Kidney tubule cell (primary cell): Measurements from ENCODE around the gene C3.

Experiments
- DNase-seq: peaks from one replicate; pipeline ENCODE4 v3.0.0-alpha.2; 2018; ENCODE audit warnings: low spot score

Gene C3

DNA sequence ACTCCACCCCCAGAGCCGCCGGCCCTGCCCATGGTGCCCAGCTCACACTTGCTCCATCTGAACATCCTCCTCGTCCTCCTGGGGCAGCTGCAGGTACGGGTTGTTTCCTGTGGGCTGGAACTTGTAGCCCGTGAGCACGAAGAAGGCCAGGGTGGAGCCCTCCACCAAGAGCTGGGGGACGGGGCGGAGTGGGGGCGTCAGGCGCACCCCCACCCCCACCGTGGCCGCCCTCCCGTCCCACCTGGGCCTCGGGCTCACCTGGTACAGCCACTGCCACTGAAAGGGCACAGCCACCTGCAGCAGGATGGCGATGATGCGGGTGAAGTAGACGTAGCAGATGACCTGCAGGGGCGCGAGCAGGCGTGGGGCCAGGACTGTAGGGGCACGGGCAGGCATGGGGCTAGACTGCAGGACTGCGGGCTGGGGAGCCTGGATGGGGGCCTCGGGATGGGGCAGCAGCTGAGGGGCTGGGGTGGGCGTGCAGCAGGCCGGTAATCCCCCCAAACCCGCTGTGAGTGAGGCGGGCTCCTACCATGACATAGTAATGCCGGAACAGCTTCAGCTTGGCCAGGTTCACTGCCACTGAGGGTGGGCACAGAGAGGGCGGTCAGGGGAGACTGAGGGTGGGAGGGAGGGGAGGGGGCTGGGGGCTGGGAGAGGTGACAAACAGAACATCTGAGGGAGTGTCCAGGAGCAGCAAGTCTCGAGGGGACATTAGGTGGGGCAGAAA lies 10.7 kb upstream of the C3 start:
- DNase-seq = no peak

DNA sequence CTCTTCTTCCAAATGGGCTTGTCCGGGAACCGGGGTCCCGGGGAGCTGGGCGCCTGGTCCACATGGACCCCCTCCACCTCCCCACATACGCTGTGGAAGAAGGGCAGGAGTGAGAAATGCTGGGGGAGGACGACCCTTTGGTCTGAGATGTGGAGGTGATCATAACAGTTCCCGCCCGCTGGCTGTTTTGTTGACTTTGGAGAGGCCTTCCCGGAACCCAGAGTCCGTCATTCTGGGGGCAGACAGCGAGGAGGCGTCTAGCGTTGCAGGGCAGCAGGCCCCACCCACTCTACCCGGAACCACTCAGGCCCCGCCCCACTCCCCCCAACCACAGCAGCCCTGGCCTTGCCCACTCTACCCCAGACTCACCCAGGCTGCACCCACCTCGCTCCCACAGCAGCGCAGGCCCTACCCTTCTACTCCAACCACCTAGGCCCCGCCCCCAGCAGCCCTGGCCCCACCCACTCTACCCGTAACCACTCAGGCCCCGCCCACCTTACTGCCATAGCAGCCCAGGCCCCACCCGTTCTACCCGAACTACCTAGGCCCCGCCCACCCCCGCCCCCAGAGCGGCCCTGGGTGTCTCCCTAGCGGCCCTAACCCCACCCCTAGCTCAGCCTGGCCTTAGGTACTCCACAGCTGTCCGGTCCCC lies 9.8 kb upstream of the C3 start:
- DNase-seq = no peak

DNA sequence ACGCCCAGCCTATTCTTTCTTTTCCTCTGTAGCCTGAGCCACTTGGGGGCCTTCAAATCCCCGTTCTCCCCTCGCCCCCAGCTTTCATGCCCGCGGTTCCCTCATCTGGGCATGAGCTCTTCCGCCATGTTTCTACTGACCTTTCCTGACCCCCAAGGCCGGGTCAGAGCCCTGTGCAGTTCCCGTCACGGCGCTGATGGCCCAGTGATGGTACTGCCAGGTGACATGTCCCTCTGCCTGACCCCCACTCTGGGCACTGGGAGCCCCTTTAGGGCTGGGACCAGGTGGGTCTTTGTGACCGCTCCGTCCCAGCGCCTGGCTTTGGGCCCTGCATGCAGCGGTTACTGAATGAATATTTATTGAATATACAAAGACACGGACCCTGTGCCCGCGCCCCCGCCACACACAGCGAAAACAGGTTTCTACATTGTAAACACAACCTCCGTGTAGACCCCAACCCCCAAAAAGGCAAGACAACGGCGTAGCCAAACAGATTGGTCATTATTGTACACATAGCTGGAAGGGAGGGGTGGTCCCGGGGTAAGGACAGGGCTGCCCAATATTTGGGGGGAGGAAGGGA lies 9.2 kb upstream of the C3 start:
- no peak for DNase-seq

DNA sequence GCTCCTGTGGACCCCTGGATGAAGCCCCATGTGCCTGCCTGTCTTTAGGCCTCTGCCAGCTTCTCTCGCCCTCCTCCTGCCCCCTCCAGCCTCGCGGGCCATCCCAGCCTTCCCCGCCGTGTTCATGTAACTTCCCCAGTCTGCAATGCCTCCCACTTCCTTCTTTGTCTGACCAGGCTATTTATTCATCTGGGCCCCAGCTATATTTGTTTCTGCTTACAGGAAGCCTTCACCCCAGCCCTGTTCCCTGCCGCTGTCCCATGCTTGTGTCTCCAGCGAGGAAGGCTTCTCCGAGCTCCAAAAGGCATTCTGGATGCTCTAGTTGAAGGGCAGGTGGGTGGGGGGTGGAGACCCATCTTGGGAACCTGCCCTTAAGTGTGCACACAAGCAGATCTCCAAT lies 7.9 kb upstream of the C3 start:
- no peak for DNase-seq

DNA sequence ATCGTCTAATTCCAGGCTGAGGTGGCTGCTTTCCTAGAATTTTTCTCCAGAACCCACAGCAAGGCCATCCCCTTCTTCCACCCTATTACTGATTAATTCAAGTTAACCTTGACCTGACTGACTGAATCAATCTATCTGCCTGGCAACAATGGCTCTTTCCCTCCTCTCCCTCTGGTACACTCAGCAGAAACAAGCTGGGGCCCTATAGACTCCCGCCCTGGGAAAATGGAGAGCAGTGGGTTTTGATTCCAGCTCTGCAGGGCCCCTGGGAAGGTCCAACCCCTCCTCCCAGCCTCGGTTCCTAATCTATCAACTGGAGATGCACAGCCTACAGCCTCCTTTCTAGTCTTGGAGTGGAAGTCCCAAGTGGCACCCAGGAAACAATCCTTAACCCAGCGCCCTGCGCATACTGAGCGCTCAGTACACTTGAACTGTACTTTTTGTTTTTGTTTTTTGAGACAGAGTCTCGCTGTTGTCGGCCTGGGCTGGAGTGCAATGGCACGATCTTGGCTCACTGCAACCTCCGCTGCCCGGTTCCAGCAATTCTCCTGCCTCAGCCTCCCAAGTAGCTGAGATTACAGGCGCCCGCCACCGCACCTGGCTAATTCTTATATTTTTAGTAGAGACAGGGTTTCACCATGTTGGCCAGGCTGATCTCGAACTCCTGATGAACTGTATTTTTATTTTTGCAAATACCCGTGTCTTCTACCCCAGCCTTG lies 5.2 kb upstream of the C3 start:
- DNase-seq = peak; percentile 67

DNA sequence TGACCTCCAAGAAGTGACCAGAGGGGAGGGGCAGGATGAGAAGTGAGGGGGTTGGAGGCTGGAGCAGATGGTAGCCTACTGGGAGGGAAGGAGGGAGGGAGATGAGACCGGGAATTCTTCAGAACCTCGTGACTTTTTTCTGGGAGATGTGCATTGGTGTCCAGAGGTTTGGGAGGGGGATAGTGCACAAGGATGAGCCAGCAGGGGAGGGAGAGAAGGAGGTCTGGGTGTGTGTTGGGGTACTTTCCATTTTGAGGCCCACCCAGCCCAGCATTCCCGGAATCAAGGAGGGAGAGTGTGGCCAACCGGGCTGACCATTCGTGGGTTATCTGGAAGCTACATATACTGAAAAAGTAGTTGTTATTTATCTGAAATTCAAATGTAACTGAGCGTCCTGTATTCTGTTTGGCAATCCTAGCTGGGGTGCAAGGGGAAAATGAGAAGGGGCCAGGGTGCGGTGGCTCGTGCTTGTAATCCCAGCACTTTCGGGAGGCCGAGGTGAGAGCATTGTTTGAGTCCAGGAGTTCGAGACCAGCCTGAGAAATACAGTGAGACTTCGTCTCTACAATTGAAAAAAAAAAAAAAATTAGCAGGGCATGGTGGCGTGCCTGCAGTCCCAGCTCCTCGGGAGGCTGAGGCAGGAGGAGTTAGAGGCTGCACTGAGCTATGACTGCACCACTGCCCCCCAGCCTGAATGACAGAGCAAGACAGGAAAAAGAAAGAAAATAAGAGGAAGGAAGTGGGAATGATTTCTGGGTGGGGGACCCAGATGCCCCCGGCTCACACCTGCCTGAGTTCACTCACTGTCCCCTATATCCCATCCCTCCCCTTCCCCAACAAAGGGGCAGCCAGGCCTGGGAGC lies 4.4 kb upstream of the C3 start:
- no peak for DNase-seq

DNA sequence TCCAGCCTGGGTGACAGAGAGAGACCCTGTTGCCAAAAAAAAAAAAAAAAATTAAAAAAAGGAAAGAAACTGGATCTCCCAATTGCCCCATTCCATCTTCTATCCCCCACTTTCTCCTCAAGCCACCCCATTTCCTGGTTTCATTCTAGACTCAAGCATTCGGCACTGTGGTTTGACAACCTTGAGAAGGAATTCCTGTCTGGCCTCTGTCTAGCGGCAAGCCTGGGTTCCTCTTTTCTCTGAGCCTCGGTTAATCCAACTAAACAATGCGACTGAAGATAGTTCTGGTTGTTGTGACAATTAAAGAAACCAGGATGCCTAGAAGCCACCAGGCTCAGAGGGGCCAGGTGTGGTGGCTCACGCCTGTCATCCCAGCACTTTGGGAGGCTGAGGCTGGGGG lies 3.3 kb upstream of the C3 start:
- DNase-seq = peak; percentile 21

DNA sequence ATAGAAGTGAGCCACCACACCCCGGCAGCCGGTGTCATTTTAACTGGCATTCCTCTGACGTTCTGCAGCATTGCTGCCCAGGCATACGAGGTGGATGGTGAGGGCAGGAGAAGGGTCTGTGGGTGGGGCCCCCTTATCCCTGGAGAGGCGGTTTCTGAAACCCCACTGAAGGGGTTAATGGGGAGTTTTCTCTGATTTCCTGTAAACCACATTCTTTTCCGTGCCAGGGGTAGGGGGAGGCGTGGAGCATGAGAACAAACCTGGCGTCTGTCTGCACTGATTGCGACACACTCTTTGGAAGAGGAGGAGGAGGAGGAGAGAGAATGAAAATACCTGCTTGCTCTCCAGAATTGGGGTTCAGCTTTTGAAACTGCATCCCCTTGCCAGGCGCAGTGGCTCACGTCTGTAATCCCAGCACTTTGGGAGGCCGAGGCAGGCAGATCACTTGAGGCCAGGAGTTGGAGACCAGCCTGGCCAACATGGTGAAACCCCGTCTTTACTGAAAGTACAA lies 2.7 kb upstream of the C3 start:
- DNase-seq = peak; percentile 58

DNA sequence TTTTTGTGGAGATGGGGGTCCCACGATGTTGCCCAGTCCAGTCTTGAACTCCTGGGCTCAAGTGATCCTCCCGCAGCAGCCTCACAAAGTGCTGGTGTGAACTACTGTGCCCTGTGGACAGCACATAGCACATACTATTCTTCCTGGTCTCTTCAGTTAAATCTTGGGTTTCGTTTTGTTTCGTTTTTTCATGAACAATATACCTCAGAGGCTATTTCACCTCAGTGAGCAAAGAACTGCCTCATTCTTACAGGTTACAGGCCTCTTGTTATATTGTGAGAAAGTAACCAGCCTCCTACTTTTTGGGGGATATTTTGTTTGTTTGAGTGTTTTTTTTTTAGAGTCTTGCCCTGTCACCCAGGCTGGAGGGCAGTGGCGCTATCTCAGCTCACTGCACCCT lies 1.3 kb upstream of the C3 start:
- DNase-seq = peak; percentile 66

DNA sequence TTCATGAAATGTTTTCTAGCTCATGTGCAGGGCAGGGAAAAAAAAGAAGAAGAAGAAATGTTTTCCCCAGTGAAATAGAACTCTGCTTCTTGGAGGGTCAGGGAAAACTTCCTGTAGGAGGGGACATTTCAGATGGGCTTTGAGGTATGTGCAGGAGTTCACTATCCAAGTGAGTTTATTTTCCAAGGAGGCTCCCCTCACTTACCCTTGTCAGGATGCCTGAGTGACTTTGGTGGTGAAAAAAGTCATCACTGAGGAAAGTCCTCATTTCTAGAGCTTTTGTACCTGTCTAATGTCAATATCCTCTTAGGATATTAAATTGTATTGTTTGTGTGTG lies 656 bp upstream of the C3 start:
- DNase-seq = no peak

DNA sequence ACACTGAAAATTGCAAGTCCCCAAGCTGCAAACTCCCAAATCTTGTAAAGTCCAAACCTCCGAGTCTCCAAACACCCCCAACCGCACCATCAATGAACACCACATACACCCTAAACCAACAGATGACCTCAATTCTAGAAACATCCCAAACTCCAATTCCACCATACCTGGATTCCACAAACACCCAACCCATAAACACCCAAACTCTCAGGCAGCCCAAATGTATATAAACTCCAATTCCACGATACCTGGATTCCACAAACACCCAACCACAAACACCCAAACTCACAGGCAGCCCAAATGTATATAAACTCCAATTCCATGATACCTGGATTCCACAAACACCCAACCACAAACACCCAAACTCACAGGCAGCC lies 470 bp downstream of the C3 start:
- no peak for DNase-seq

DNA sequence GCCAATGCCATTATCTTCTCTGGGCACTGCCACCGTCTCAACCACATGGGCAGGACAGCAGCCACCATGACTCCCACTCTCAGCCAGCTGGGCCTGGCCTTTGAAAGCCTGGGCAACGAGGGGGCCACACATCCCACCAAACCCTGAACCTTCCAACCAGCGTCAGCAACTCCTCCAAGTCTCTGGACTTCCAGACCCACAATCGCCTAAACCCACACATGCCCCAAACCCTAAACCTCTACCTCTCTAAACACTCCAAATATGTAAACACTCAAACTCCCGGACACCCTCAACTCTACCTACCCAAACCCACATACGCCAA lies 949 bp downstream of the C3 start:
- DNase-seq = no peak

DNA sequence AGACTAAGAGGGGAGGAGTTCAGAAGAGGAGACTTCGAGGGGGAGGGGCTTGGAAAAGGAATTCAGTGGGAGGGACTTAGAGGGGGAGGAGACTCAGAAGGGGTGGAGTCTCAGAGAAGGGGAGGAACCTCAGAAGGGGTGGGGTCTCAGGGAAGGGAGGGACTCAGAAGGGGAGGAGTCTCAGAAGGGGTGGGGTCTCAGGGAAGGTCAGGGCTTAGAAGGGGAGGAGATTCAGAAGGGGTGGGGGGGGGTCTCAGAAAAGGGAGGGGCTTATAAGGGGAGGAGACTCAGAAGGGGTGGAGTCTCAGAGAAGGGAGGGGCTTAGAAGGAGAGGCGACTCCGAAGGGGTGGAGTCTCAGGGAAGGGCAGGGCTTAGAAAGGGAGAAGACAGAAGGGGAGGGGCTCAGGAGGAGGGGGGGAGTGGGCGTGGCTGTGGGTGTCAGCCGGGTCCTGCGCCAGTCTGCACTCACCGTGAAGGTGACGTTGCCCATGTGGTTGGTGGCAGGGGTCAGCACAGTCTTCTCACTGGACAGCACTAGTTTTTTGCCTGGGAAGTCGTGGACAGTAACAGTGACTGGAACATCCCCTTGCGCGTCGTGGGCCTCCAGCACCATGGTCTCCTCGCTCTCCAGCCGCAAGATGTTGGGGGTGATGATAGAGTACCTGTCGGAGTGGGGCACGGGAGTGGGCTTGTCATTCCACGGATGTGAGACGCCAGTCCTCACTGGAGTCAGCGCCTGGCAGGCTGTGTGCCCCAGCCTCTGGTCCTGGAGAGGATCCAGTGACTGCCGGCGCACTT lies 1.5 kb downstream of the C3 start:
- no peak for DNase-seq

DNA sequence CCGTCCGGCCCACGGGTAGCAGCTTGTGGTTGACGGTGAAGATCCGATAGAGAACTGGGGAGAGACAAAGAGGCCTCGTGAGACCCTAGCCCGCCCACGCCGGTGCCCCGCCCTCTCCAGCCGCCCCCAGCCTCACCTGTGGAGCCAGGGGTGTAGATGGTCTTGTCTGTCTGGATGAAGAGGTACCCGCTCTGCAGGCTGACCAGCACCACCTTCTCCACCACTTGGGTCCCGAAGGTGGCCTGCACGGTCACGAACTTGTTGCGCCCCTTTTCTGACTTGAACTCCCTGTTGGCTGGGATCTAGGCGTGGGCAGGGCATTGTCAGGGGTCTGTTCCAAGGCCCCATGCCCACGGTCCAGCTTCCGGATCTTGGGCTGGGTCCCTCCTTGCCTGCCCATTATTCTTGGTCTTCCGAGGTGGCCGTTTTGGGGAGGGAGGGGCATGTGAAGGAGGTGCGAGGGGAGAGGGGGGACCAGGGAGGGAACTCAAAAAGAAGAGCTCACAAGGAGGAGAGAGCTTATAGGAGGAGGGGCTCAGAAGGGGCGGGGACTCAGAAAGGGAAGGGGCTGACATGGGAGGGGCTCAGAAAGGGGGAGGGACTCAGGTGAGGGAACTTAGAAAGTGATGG lies 2.2 kb downstream of the C3 start:
- no peak for DNase-seq

DNA sequence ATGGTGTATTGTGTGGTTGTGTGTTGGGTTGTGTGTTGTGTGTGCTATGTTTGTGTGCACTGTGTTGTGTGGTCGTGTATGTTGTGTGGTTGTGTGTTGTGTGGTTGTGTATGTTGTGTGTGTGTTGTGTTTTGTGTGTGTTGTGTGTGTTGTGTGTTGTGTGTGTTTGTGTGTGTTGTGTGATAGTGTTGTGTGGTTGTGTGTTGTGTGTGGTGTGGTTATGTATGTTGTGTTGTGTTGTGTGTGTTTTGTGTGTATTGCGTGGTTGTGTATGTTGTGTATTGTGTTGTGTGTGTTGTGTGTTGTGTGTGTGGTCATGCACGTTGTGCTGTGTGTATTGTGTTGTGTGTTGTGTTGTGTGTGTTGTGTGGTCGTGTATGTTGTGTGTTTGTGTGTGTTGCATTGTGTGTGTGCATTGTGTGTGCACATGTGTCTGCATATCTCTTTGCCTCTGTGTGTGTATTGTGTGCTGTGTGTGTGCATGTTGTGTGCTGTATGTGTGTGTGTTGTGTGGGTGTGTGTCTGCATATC lies 2.9 kb downstream of the C3 start:
- DNase-seq = no peak

DNA sequence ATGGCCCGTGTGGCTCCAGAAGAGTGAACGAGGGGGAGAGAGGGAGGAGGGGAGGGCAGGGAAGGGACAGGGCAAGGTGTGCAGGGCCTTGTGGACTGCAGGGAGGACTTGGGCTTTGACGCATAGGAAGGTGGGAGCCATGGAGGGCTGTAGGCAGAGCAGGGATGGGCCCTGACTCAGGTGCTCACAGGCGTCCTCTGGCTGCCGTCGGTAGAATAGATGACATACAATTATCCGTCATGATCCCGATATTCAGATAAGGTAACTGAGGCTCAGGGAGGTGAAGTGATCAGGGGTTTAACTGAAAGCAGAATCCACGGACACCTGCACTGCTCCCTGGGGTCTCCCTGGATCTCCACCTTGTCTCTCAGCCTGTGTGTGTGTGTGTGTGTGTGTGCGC lies 3.4 kb downstream of the C3 start:
- DNase-seq = no peak

DNA sequence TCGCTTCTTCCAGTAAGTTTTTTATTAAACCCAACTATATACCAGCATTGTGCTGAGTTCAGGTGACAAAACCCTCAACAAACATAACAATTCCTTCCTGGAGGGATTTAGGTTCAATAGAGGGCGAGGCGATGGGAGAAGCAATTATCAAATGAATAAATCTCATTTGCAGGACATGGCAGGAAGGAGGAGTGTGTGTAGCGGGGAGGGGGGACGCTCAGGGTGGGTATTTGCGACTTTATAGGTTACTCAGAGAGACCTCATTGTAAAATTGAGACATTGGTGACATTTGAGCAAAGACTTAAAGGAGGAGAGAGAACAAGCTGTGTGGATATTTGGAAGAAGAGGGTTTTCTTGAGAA lies 3.9 kb downstream of the C3 start:
- DNase-seq = no peak

DNA sequence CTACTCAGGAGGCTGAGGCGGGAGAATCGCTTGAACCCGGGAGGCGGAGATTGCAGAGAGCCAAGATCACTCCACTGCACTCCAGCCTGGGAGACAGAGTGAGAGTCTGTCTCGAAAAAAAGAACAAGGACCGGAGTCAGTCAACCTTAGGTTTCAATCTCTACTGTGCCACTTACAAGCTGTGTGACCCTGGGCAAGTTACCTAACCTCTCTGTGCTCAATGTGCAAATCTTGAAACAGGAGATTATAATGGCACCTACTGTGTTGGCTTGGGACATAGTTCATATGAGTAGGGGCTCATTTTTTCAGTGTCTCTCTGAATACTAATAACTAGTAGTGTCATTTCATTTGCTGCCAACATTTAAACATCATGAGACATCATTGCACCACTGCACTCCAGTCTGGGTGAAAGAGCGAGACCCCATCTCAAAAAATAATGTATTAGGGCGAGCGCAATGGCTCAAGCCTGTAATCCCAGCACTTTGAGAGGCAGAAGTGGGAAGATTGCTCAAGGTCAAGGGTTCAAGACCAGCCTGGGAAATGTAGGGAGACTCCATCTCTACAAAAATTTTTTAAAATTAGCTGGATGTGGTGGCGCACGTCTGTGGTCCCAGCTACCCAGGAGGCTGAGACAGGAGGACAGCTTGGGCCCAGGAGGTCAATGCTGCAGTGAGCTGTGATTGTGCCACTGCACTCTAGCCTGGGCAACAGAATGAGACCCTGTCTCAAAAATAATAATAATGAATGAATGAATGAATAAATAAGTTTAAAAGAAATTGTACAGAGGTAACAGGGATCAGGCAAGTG lies 5.5 kb downstream of the C3 start:
- no peak for DNase-seq

DNA sequence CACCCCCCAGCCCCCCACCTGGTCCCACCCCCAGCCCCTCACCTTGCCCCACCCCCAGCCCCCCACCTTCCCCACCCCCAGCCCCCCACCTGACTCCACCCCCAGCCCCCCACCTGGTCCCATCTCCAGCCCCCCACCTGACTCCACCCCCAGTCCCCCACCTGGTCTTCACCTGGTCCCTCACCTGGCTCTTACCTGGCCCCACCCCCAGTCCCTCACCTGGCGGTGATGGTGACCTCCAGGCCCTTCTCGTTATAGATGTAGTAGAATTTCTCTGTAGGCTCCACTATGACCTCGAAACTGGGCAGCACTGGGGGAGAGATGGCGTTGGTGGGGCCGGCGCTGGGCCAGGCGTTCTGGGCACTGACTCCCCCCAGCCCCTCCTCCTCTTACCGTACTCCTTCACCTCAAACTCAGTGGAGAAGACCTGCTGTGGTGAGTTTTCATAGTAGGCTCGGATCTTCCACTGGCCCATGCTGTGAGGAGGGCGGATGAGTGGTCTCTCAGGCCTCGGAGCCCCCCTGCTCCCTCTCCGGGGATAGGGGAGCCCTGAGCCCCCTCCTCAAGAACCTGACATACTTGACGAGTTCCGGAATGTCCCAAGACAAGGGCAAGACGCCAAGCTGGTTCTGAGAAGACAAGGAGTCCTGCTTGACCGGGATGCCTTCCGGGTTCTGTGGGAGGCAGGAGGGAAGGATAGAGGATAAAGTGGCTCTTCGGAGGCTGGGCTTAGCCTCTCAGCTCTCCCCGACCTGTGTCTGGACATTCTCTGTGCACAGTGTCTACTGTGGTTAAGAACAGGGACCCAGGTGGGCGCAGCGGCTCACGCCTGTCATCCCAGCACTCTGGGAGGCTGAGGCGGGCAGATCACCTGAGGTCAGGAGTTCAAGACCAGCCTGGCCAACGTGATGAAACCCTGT lies 6.4 kb downstream of the C3 start:
- no peak for DNase-seq
